ENCODE data around the gene SLC6A3. TPM values are rescaled to one million over a fixed set of nuclear protein-coding genes. Genes with fewer than 3 reads are reported as not detected.

The SLC6A3 gene
- total and polyA plus RNA-seq, 4 donors, result 0.30 to 1.1 (median 0.90) TPM

- ATAC-seq (ENCODE audit: insufficient read depth, low FRiP score) (no peak), DNase-seq (no peak)
- Histone ChIP-seq H3K9me3 (ENCODE audit: control insufficient read depth in 4 of 4, insufficient read depth in 3 of 4, low read length in 3 of 4) (peaks cover 0 to 13% (median 2%) of the 10 kb centered on the region in 4 donors), H3K27me3 (ENCODE audit: control insufficient read depth in 3 of 3, insufficient read depth in 3 of 3, low read length in 2 of 3) (peaks cover 6 to 34% (median 23%) of the 10 kb centered on the region in 3 donors), H3K4me3 (no peak overlapping the region), H3K4me1 (ENCODE audit: control insufficient read depth in 5 of 5, insufficient read depth in 5 of 5, low read length in 5 of 5) (peaks cover 0 to 12% (median 5%) of the 10 kb centered on the region in 5 donors), H3K27ac (ENCODE audit: low read depth in 1 of 2, low read length in 1 of 2) (no peak overlapping the region), H3K36me3 (ENCODE audit: control insufficient read depth in 4 of 4, insufficient read depth in 4 of 4, low read length in 4 of 4) (peaks cover 0 to 5% (median 0%) of the 10 kb centered on the region in 4 donors), H3K9ac (ENCODE audit: insufficient read depth in 1 of 2, low read length in 2 of 2) (no peak overlapping the region)
- TF ChIP-seq CTCF (IDR thresholded peaks at IDR 0.05; ENCODE audit: control extremely low read depth, extremely low read depth), result no peak
- 7 to 10% methylated on average over 66 to 68 of the region's 68 CpGs for WGBS, 2 donors
These were observed 665 bp downstream of the SLC6A3 start for GRCh38 chr5:1444361-1445189.

GRCh38 chr5:1443991-1444360 lies 1.3 kb downstream of the SLC6A3 start:
- H3K9me3 ChIP-seq (ENCODE audit: control insufficient read depth in 4 of 4, insufficient read depth in 3 of 4, low read length in 3 of 4), result peaks cover 0 to 13% (median 2%) of the 10 kb centered on the region in 4 donors
- H3K36me3 ChIP-seq (ENCODE audit: control insufficient read depth in 4 of 4, insufficient read depth in 4 of 4, low read length in 4 of 4), result peaks cover 0 to 5% (median 0%) of the 10 kb centered on the region in 4 donors
- no peak for ATAC-seq (ENCODE audit: insufficient read depth, low FRiP score)
- no peak for DNase-seq
- H3K4me1 ChIP-seq (ENCODE audit: control insufficient read depth in 5 of 5, insufficient read depth in 5 of 5, low read length in 5 of 5), result peaks cover 0 to 12% (median 5%) of the 10 kb centered on the region in 5 donors
- WGBS, 2 donors, result 51 to 63% methylated on average over 15 of the region's 15 CpGs
- peaks cover 6 to 34% (median 23%) of the 10 kb centered on the region in 3 donors for H3K27me3 ChIP-seq (ENCODE audit: control insufficient read depth in 3 of 3, insufficient read depth in 3 of 3, low read length in 2 of 3)
- H3K4me3 ChIP-seq, result no peak overlapping the region
- TF ChIP-seq CTCF (IDR thresholded peaks at IDR 0.05; ENCODE audit: control extremely low read depth, extremely low read depth), result no peak
- H3K27ac ChIP-seq (ENCODE audit: low read depth in 1 of 2, low read length in 1 of 2), result no peak overlapping the region
- H3K9ac ChIP-seq (ENCODE audit: insufficient read depth in 1 of 2, low read length in 2 of 2), result no peak overlapping the region

- H3K9me3 ChIP-seq (ENCODE audit: control insufficient read depth in 4 of 4, insufficient read depth in 3 of 4, low read length in 3 of 4), result peaks cover 0 to 13% (median 2%) of the 10 kb centered on the region in 4 donors
- H3K27me3 ChIP-seq (ENCODE audit: control insufficient read depth in 3 of 3, insufficient read depth in 3 of 3, low read length in 2 of 3), result peaks cover 6 to 37% (median 23%) of the 10 kb centered on the region in 3 donors
- H3K9ac ChIP-seq (ENCODE audit: insufficient read depth in 1 of 2, low read length in 2 of 2), result no peak overlapping the region
- H3K36me3 ChIP-seq (ENCODE audit: control insufficient read depth in 4 of 4, insufficient read depth in 4 of 4, low read length in 4 of 4), result peaks cover 0 to 5% (median 0%) of the 10 kb centered on the region in 4 donors
- H3K4me3 ChIP-seq, result no peak overlapping the region
- WGBS, 2 donors, result 62 to 77% methylated on average over 9 of the region's 9 CpGs
- H3K27ac ChIP-seq (ENCODE audit: low read depth in 1 of 2, low read length in 1 of 2), result no peak overlapping the region
- DNase-seq (no peak), ATAC-seq (ENCODE audit: insufficient read depth, low FRiP score) (no peak)
- peaks cover 0 to 12% (median 5%) of the 10 kb centered on the region in 5 donors for H3K4me1 ChIP-seq (ENCODE audit: control insufficient read depth in 5 of 5, insufficient read depth in 5 of 5, low read length in 5 of 5)
- no peak for TF ChIP-seq CTCF (IDR thresholded peaks at IDR 0.05; ENCODE audit: control extremely low read depth, extremely low read depth)
These were observed 2.1 kb downstream of the SLC6A3 start for GRCh38 chr5:1443171-1443570.

All from lung (tissue), 12 donors.